Muscle of leg (tissue), 16 donors: ENCODE data around the gene IGLON5. TPM values are rescaled to one million over a fixed set of nuclear protein-coding genes. Genes with fewer than 3 reads are reported as not detected.

Experiments used
- DNase-seq: peaks from one replicate; pipeline ENCODE4 v3.0.0; 2013
- H3K27ac ChIP-seq: one replicate; pipeline ENCODE4 v1.5.1; 2013; ENCODE audit warnings: mild to moderate bottlenecking, low read length, control low read depth
- H3K27me3 ChIP-seq: one replicate; pipeline ENCODE4 v1.6.1; 2013; ENCODE audit warnings: low read length; ENCODE audit not compliant: control insufficient read depth, insufficient read depth
- H3K36me3 ChIP-seq: one replicate; pipeline ENCODE4 v1.6.1; 2013; ENCODE audit warnings: low read length; ENCODE audit not compliant: control insufficient read depth, insufficient read depth
- H3K4me1 ChIP-seq: one replicate; pipeline ENCODE4 v1.6.1; 2013; ENCODE audit warnings: low read length; ENCODE audit not compliant: control insufficient read depth, insufficient read depth
- H3K4me3 ChIP-seq: one replicate; pipeline ENCODE4 v1.5.1; 2013; ENCODE audit warnings: low read length, control low read depth
- H3K9me3 ChIP-seq: replicated peaks from 2 replicates; pipeline ENCODE4 v1.6.1; 2013; ENCODE audit warnings: low read depth, low read length; ENCODE audit not compliant: control insufficient read depth
- WGBS: methylation state at CpG from one replicate; pipeline ENCODE4 v1.1.5; 2013; ENCODE audit warnings: missing lambda C conversion rate; ENCODE audit not compliant: insufficient coverage; 5-methylcytosine and 5-hydroxymethylcytosine counted together
- long read RNA-seq, 11 donors: transcript quantifications; one replicate each; lab custom pipeline, GENCODE V29; 2026
- polyA plus RNA-seq, 8 donors: library from polyadenylated mRNA; unstranded; fragments of 120-200 nt; gene quantifications; one replicate each; pipeline versions ENCODE4 v1.2.1 to v1.2.3, GENCODE V29; 2013; ENCODE audit warnings: inconsistent platforms in 1 of 8, low replicate concordance in 1 of 8; ENCODE audit not compliant: insufficient read length in 8 of 8, insufficient read depth in 1 of 8
- total RNA-seq: library from RNA; stranded (reverse); fragments of 120-200 nt; gene quantifications from one replicate; pipeline ENCODE4 v1.2.4, GENCODE V29; 2013

The IGLON5 gene
- not detected for total RNA-seq
- polyA plus RNA-seq: under 1 TPM; 0.14 to 0.73 (median 0.21) TPM
- long read RNA-seq, donor 1: 0 reads
- long read RNA-seq, donor 2: 0 reads
- long read RNA-seq, donor 3: 0 reads
- long read RNA-seq, donor 4: 0 reads
- long read RNA-seq, donor 5: 0 reads
- long read RNA-seq, donor 6, partial matches to known transcripts: 213 of 213 reads
- long read RNA-seq, donor 6, other reads (novel, unspliced or antisense): 0 of 213 reads
- long read RNA-seq, donor 7: 0 reads
- long read RNA-seq, donor 8: 0 reads
- long read RNA-seq, donor 9: 0 reads
- long read RNA-seq, donor 10: 0 reads
- long read RNA-seq, donor 11: 0 reads

DNA sequence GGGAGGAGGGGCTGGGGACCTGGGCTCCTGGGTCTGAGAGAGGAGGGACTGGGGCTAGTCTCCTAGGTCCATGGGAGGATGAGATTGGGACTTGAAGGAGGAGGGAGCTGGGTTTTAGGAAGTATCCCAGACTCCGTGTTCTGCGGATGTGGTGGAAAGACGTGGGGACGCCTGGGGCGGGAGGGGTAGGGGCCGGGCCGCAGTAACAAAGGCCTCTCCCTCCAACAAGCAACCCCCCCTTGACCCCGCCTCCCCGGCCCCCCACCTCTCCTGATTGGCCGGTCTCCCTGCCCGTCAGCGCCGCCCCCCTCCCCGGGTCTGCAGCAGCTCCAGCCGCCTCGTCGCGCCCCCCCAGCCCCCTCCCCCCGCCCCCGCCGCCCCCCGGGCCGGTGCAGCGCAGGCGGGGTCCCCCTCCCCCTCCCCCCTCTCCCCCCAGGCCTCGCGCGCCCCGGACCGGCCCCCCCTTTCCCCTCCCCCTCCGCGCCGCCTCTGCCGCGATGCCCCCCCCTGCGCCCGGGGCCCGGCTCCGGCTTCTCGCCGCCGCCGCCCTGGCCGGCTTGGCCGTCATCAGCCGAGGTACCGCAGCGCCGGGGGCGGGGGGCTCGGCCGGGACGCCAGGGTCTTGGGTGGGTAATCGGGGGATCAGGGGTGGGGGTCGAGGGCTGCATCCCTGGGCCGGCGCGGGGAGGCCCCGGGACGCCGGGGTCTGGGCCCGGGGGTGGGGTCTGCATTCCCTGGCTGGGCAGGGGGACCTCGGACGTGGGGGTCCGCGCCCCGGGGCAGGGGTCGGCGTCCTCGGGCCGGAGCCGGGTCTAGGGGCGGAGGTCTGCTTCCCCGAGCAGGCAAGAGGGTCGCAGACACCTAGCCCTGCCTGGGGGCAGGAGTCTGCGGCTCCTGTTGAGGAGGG lies at the start of gene IGLON5:
Gene IGLON5, plus strand, starts transcription at position 294 of the 907 bp plus-strand sequence. Its CDS starts 204 bp downstream, at position 498.
- Histone ChIP-seq H3K9me3 (peaks cover 11% of the 10 kb centered on the region), H3K27me3 (peaks cover 20% of the 10 kb centered on the region), H3K4me3 (no peak within 1 kb of the TSS), H3K27ac (no peak within 1 kb of the TSS), H3K36me3 (no peaks in the 10 kb centered on the region), H3K4me1 (no peaks in the 10 kb centered on the region)
- 1% methylated on average over 29 of the region's 76 CpGs for WGBS
- DNase-seq: no peak

GRCh38 chr19:51263808-51264207 lies 47.6 kb upstream of the IGLON5 start:
- no peak overlapping the region for H3K4me3 ChIP-seq
- no peak overlapping the region for H3K27ac ChIP-seq
- no peaks in the 10 kb centered on the region for H3K27me3 ChIP-seq
- H3K36me3 ChIP-seq: no peaks in the 10 kb centered on the region
- DNase-seq: no peak
- H3K9me3 ChIP-seq: no peaks in the 10 kb centered on the region
- WGBS: 69% methylated on average over 2 of the region's 4 CpGs
- H3K4me1 ChIP-seq: no peaks in the 10 kb centered on the region

GRCh38 chr19:51271067-51271466 lies 40.4 kb upstream of the IGLON5 start:
- WGBS: 52% methylated on average over 24 of the region's 26 CpGs
- no peak for DNase-seq
- no peaks in the 10 kb centered on the region for H3K9me3 ChIP-seq

GRCh38 chr19:51272183-51272810 lies 39.1 kb upstream of the IGLON5 start:
- no peaks in the 10 kb centered on the region for H3K36me3 ChIP-seq
- WGBS: 66% methylated on average over 4 of the region's 6 CpGs
- no peaks in the 10 kb centered on the region for H3K27me3 ChIP-seq

More at GRCh38 chr19:51271067-51271466, 40.4 kb upstream of the IGLON5 start:
- no peak overlapping the region for H3K27ac ChIP-seq
- no peaks in the 10 kb centered on the region for H3K4me1 ChIP-seq
- no peaks in the 10 kb centered on the region for H3K36me3 ChIP-seq
- H3K27me3 ChIP-seq: no peaks in the 10 kb centered on the region
- no peak overlapping the region for H3K4me3 ChIP-seq

GRCh38 chr19:51274049-51274770 lies 37.2 kb upstream of the IGLON5 start:
- Histone ChIP-seq H3K9me3 (no peaks in the 10 kb centered on the region), H3K4me3 (no peak overlapping the region), H3K27ac (no peak overlapping the region), H3K27me3 (no peaks in the 10 kb centered on the region), H3K36me3 (no peaks in the 10 kb centered on the region), H3K4me1 (no peaks in the 10 kb centered on the region)
- WGBS: 77% methylated on average over 6 of the region's 8 CpGs
- no peak for DNase-seq

More at GRCh38 chr19:51272183-51272810, 39.1 kb upstream of the IGLON5 start:
- DNase-seq: no peak
- Histone ChIP-seq H3K4me3 (no peak overlapping the region), H3K9me3 (no peaks in the 10 kb centered on the region), H3K27ac (no peak overlapping the region), H3K4me1 (no peaks in the 10 kb centered on the region)

- no CpG with 5 or more reads among the region's 3 CpGs for WGBS
- no peaks in the 10 kb centered on the region for H3K27me3 ChIP-seq
- DNase-seq: no peak
These were observed 34.3 kb upstream of the IGLON5 start for GRCh38 chr19:51277112-51277511.

DNA sequence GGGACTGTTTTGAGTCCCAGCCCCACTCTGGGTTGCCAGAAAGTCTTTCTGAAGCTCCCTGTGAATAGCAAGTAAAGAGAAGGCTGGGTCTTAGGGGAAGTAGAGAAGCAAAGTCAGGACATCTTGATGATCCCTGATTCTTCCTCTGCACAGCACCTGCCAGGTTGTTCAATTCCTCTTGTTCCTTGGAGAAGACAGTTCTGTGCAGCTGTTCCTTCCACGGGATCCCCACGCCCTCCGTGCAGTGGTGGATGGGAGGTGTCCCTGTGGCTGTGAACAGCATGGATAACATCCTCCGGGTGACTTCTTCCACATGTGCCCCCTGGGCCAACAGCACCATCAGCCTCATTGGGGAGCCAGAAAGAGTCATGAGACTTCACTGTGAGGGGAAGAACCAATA lies 29.1 kb upstream of the IGLON5 start:
- Histone ChIP-seq H3K27ac (no peak overlapping the region), H3K9me3 (peaks cover 2% of the 10 kb centered on the region), H3K27me3 (no peaks in the 10 kb centered on the region), H3K4me3 (no peak overlapping the region), H3K36me3 (no peaks in the 10 kb centered on the region), H3K4me1 (no peaks in the 10 kb centered on the region)
- DNase-seq: no peak
- 37% methylated on average over 3 of the region's 4 CpGs for WGBS

More at GRCh38 chr19:51277112-51277511, 34.3 kb upstream of the IGLON5 start:
- Histone ChIP-seq H3K9me3 (no peaks in the 10 kb centered on the region), H3K36me3 (no peaks in the 10 kb centered on the region), H3K4me1 (no peaks in the 10 kb centered on the region), H3K4me3 (no peak overlapping the region), H3K27ac (no peak overlapping the region)

- no CpG with 5 or more reads among the region's 3 CpGs for WGBS
- Histone ChIP-seq H3K27me3 (no peaks in the 10 kb centered on the region), H3K9me3 (peaks cover 2% of the 10 kb centered on the region), H3K27ac (no peak overlapping the region), H3K36me3 (no peaks in the 10 kb centered on the region), H3K4me3 (no peak overlapping the region), H3K4me1 (no peaks in the 10 kb centered on the region)
- DNase-seq: no peak
These were observed 25.8 kb upstream of the IGLON5 start for GRCh38 chr19:51285682-51286081.

- Histone ChIP-seq H3K27ac (no peak overlapping the region), H3K27me3 (peaks cover 2% of the 10 kb centered on the region), H3K4me3 (no peak overlapping the region), H3K9me3 (no peaks in the 10 kb centered on the region), H3K36me3 (no peaks in the 10 kb centered on the region), H3K4me1 (peaks cover 3% of the 10 kb centered on the region)
- 40% methylated on average over 1 of the region's 1 CpG for WGBS
- no peak for DNase-seq
These were observed 21.8 kb upstream of the IGLON5 start for GRCh38 chr19:51289635-51290034.
